ENCODE results near the gene CLMN. TPM values are rescaled to one million over a fixed set of nuclear protein-coding genes. Genes with fewer than 3 reads are reported as not detected.

The CLMN gene
- total and polyA plus RNA-seq, 2 of the 13 experiments (the other 11 are each of a cell fraction or from before 2014, with no cell fraction given) = 15.1 to 16.7 TPM

DNA sequence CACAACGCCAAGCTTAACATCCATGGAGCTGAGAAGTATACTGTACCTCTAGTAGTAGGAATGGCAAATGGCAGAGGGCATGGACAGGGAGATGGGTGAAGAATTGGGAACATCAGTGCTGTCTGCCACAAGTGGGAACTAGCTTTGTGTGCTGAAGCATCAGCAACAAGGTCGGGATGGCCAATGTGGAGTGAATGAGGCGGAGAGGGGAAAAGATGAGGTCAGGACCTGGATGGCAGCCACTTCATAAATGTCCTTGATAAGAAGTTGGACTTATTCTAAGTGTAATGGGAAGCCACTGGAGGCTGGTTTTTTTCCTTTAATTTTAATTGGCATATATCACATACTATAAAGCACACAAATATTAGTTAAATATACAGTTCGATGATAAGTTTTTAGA is 21.9 kb upstream of the CLMN start:
- H3K79me2 ChIP-seq (ENCODE audit: insufficient read depth, low read length) = no peaks in the 10 kb centered on the region
- no peak overlapping the region for H3K27ac ChIP-seq (ENCODE audit: extremely low read length, insufficient read depth, low read length)
- peaks cover 40% of the 10 kb centered on the region for H3K4me1 ChIP-seq (ENCODE audit: insufficient read depth, low read length)
- H3K4me3 ChIP-seq (replicated peaks in 1 of 3; ENCODE audit: insufficient read depth in 1 of 3, low read depth in 2 of 3, low read length in 3 of 3) = no peak overlapping the region
- intact Hi-C loops (cut with micrococcal nuclease; ENCODE audit: unreplicated experiment) = no loop called here
- DNase-seq (ENCODE audit: low spot score) = no peak
- no peak overlapping the region for H3K4me2 ChIP-seq (ENCODE audit: low read depth, low read length)
- POLR2A ChIA-PET = no interaction called here
- BruUV-seq (replicated peaks) = no TSS peak
- FAIRE-seq = no peak
- 82% methylated on average over 4 of the region's 4 CpGs for WGBS (ENCODE audit: low lambda C conversion rate)
- H3K27me3 ChIP-seq (ENCODE audit: control insufficient read depth in 1 of 2, insufficient read depth in 2 of 2, low read length in 2 of 2) = no peaks in the 10 kb centered on the region
- in situ Hi-C loops (cut with HindIII; ENCODE audit: extremely low pct_ligation_motif_present, low pct_unique_long_range_greater_than_20kb) = no loop called here
- no peak overlapping the region for H3K9ac ChIP-seq (ENCODE audit: insufficient read depth, low read depth, low read length)
- no peaks in the 10 kb centered on the region for H3K36me3 ChIP-seq (replicated peaks in 1 of 2; ENCODE audit: control insufficient read depth in 1 of 2, insufficient read depth in 2 of 2, low read length in 2 of 2)
- ATAC-seq = no peak
- CTCF ChIA-PET (ENCODE audit: low intra/inter-chr PET ratio, low total read pairs) = no interaction called here
- H2AFZ ChIP-seq (ENCODE audit: low read length) = no peak overlapping the region
- TF ChIP-seq HDAC1 (CRISPR knock-in tag; IDR thresholded peaks at IDR 0.05) = no peak
- no peak for TF ChIP-seq ZC3H4 (CRISPR knock-in tag; IDR thresholded peaks at IDR 0.05; ENCODE audit: borderline replicate concordance)
- no peak for TF ChIP-seq ZFAT (CRISPR knock-in tag; conservative IDR thresholded peaks at IDR 0.05)
- no peak for TF ChIP-seq KMT2B (CRISPR knock-in tag; IDR thresholded peaks at IDR 0.05)
- no peak for TF ChIP-seq NR2F2 (IDR thresholded peaks at IDR 0.05; ENCODE audit: borderline replicate concordance, low read depth)
- TF ChIP-seq, protein P1, sequence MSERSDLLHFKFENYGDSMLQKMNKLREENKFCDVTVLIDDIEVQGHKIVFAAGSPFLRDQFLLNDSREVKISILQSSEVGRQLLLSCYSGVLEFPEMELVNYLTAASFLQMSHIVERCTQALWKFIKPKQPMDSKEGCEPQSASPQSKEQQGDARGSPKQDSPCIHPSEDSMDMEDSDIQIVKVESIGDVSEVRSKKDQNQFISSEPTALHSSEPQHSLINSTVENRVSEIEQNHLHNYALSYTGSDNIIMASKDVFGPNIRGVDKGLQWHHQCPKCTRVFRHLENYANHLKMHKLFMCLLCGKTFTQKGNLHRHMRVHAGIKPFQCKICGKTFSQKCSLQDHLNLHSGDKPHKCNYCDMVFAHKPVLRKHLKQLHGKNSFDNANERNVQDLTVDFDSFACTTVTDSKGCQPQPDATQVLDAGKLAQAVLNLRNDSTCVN (CRISPR knock-in tag; IDR thresholded peaks at IDR 0.05; ENCODE audit: borderline replicate concordance) = no peak
- TF ChIP-seq, protein P2, sequence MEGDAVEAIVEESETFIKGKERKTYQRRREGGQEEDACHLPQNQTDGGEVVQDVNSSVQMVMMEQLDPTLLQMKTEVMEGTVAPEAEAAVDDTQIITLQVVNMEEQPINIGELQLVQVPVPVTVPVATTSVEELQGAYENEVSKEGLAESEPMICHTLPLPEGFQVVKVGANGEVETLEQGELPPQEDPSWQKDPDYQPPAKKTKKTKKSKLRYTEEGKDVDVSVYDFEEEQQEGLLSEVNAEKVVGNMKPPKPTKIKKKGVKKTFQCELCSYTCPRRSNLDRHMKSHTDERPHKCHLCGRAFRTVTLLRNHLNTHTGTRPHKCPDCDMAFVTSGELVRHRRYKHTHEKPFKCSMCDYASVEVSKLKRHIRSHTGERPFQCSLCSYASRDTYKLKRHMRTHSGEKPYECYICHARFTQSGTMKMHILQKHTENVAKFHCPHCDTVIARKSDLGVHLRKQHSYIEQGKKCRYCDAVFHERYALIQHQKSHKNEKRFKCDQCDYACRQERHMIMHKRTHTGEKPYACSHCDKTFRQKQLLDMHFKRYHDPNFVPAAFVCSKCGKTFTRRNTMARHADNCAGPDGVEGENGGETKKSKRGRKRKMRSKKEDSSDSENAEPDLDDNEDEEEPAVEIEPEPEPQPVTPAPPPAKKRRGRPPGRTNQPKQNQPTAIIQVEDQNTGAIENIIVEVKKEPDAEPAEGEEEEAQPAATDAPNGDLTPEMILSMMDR (CRISPR knock-in tag; IDR thresholded peaks at IDR 0.05) = no peak
- TF ChIP-seq CBX1 (IDR thresholded peaks at IDR 0.05; ENCODE audit: low read depth) = no peak
- no peak for TF ChIP-seq ZNF3 (CRISPR knock-in tag; IDR thresholded peaks at IDR 0.05)
- no peak for TF ChIP-seq ZNF256 (CRISPR knock-in tag; conservative IDR thresholded peaks at IDR 0.05)
- H4K20me1 ChIP-seq (ENCODE audit: insufficient read depth, low read length) = no peaks in the 10 kb centered on the region
- no peaks in the 10 kb centered on the region for H3K9me3 ChIP-seq (ENCODE audit: low read length)

Measured in HepG2 (cell line).